GM23248 (cell line): Measurements from ENCODE around the gene TMED9.

Source experiments
- EZH2 ChIP-seq: fragments of 200-600 bp; sonication (generic); IDR thresholded peaks from 2 replicates; pipeline ENCODE4 v1.6.1; 2018; ENCODE audit warnings: antibody characterized with exemption, mild to moderate bottlenecking; ENCODE audit not compliant: insufficient read depth, poor library complexity, severe bottlenecking
- EZH2phosphoT487 ChIP-seq: fragments of 200-600 bp; sonication (generic); IDR thresholded peaks from 2 replicates; pipeline ENCODE4 v1.6.1; 2018; ENCODE audit warnings: antibody characterized with exemption, moderate library complexity, mild to moderate bottlenecking, low read depth; ENCODE audit not compliant: insufficient read depth

- TF ChIP-seq EZH2phosphoT487 (no peak), EZH2 (no peak)
Observed at GRCh38 chr5:177611446-177612214, 19.6 kb downstream of the TMED9 start.
